Activated CD4-positive, alpha-beta T cell treated with anti-CD3 and anti-CD28 coated beads for 48 hours (primary cell): ENCODE results near the gene VPS35L.

Source experiments
- DNase-seq: peaks from one replicate; pipeline ENCODE4 v3.0.0-alpha.2; 2020

Gene VPS35L

DNA sequence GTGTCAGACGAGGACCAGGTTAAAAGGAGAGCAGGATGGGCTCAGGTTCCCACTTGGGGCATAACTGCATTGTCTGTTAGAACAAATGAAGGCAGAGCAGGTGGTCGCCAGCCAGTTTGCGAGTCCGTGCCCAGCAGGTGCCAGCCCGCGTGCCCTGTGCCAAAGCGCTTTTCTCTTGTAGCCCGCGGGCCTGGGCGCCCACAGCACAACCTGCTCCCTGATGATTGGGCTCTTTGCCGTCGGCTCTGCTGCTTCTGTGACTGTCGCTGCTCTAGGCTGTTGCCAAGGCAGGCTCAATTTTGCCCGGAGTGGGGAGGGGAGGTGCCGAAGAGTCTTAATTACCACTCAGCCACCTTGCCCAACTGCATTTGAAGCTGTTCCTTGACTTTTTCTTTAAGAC lies 141.5 kb downstream of the VPS35L start:
- no peak for DNase-seq

- DNase-seq: no peak
These were observed 142.3 kb downstream of the VPS35L start for GRCh38 chr16:19697756-19698318.

- peak; percentile 37 for DNase-seq
These were observed 143.3 kb downstream of the VPS35L start for GRCh38 chr16:19698480-19699465.

DNA sequence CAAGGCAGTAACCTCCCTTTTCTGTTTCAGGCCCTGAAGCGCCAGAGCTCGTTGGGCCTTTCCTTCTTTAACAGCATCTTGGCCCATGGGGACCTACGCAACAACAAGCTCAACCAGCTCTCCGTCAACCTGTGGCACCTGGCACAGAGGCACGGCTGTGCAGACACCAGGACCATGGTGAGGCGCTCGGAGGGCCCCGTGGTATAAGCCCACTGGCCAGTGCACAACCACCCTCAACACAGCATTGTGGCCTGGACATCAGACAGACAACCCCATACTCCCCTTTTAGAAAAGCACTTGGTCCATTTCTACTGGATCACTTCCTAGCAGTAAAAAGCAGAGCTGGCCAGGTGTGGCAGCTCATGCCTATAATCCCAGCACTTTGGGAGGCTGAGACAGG lies 144.0 kb downstream of the VPS35L start:
- DNase-seq: no peak

DNA sequence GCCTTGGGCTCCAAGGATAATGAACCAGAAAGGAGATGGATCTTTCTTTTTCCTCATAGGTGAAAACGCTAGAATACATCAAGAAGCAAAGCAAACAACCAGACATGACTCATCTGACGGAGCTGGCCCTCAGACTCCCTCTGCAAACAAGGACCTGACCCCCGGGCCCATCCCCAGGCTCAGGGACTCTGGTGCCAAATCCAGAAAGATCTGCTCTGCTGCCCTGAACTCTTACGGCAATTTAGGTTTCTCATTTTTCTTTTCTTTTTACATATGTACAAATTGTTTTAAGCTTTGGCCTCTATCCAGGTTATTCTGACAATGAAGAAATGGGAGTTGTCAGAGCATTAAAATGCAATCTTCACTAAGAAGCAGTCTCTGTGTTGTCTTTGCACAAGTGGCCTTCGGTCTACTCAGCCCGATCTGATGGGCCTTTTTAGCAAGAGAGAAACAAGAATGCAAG lies 144.8 kb downstream of the VPS35L start:
- no peak for DNase-seq

DNA sequence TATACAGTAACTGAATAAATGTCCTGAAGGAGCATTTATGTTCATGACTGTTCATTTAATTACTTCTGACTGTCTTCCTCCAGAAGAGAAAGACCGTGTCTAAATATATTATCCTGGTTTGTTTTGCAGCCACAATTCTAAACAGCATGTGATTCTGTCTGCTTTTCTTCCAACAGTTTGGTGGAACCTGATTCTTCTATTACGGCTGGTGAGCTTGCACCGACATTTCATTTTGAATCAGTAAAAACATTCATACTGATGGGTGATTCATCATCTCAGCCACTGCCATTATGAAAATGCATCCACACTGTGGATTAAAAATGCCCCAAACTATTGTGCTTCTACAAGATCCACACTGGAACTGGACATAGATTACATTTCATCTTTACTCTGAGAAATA lies 145.6 kb downstream of the VPS35L start:
- no peak for DNase-seq

- no peak for DNase-seq
These were observed 147.8 kb downstream of the VPS35L start for GRCh38 chr16:19703172-19703889.

DNA sequence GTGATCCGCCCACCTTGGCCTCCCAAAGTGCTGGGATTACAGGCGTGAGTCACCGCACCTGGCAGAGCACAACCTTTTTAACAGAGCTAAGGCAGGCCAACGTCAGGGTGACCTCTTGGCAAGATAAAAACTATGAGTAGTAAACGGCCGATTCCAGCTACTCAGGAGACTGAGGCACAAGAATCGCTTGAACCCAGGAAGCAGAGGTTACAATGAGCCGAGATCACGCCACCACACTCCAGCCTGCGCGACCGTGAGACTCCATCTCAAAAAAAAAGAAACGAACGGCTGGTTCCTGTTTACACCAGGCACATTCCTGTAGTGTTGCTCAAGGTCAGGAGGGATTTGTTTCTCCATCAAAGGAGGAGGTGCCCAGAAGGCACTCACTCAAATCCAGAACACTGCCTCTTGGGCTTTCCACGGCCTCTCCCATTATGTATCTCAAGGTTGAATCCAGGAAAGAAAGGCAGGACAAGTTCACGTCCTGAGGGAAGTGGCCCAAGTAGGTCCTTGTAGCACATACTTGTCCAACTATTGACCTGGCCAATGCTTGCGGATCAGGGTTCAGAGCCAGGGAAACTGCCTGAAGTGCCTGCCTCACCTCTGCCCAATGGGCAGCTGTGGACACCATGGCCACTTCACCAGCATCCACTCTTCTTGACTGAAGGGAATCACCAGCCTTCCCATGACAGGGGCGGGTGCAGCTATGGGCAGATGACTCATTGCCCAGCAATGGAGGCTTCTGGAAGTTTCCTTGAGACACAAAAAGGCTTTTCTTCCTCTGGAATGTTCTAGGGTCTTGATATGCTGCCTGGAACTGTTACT lies 149.0 kb downstream of the VPS35L start:
- DNase-seq: no peak

- no peak for DNase-seq
These were observed 149.6 kb downstream of the VPS35L start for GRCh38 chr16:19705146-19705501.

GRCh38 chr16:19705843-19706242 lies 150.3 kb downstream of the VPS35L start:
- DNase-seq: no peak

GRCh38 chr16:19706846-19707245 lies 151.3 kb downstream of the VPS35L start:
- DNase-seq: no peak

- DNase-seq: no peak
These were observed 152.2 kb downstream of the VPS35L start for GRCh38 chr16:19707569-19708295.

DNA sequence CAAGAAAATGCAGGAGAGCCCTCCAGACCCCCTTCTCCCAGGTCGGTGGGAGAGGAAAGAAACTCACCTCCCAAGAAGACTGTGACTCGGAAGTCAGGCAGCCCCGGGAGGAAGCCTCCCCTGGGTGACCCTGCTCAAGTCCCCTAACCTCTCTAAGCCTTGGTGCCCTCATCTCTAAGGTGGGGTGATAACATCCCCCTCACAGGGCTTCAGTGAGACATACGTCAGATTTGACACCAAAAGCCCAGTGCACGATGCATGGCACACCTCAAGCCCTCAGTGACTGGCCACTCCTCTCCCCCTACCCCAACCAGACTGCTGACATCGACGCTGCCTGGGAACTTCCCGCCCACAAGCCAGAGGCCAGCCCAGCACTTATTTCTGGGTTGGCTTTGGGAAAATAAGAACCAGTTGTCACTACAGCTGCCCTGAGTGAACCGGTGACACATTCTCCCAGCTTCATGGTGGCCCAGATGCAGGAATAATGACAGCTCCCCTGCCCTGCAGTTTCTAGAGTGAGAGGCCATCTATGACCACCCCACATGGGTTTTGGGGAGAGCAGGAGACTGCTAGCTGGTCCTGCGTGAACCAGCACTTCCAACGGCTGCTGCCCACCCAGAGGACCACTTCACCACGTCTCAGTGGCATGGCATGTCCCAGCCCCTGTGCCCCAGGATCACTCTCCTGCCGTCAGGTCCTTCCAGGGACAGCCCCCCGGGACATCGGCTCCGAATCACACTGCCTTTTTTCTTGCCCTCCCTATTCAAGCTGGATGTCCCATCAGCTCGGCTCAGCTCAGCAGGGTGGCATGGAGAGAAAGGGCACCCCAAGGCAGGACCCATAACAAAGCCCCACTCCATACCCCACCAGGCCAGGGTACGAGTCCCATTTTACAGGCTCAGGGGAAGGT lies 153.0 kb downstream of the VPS35L start:
- DNase-seq: no peak

DNA sequence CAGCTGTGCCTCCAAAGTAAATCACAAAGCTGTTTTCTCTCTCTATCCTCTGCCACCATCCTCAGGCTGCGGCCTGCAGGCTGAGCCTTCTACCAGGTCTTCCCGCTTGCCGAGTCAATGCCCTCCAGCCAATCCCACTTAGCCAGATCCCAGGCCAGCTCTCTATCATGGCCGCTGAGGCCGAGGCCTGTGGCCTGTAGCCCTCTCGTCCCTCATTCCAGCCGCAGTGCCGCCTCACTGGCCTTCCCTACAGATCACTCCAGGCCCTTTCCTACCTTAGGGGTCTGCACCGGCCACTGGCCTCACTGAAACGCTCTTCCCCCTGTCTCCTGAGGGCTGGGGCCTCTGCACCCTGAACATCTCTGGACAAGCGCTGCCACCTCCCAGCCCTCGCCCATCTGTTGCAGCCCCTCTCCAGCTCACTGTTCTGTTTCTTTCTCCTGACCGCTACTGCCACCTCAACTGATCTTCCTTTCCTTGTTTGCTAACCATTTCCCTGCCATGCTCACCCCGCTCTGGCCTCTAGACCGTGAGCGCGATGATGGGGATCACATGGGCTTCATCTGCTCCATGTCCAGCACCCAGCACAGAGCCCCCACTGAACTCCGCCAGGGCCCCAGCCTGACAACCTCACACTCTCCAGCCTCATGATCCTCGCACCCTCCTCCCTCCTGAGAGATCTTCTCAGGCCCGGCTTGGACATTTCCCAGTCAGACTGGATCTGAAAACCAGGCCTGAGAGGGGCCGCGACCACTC lies 154.1 kb downstream of the VPS35L start:
- DNase-seq: no peak

DNA sequence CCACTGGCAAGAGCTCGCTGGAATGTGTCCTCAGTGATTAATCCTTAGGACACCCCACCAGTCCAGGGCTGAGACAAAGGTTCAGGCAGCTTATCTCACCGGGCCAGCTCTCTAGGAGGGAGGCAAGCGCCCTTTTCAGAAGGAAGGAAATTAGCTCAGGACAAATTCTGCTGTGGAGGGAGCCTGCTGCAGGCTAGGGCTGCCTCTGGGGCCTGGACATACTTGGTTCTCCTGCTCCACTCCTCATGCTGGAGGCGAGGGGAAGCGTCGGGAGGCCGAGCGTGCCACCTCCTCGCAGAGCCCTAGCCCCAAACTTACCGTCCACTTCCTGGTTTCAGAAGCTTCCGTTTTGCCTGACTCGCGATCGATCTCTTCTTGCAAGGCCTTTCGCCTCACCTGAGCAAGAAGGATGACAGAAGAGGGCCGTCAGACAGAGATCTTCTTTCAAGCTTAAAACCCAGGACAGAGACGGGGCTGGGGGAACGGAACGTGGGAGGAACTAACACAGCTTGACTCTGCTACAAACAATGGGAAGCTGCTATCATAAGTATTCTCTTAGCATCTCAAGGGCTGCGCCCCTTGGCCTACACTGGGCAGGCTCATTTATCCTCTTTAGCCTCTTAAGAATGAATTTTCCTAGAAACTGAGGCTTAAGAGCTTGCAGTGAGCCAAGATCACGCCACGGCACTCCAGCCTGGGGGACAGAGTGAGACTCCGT lies 154.8 kb downstream of the VPS35L start:
- DNase-seq: no peak

GRCh38 chr16:19710991-19711545 lies 155.6 kb downstream of the VPS35L start:
- DNase-seq: no peak

DNA sequence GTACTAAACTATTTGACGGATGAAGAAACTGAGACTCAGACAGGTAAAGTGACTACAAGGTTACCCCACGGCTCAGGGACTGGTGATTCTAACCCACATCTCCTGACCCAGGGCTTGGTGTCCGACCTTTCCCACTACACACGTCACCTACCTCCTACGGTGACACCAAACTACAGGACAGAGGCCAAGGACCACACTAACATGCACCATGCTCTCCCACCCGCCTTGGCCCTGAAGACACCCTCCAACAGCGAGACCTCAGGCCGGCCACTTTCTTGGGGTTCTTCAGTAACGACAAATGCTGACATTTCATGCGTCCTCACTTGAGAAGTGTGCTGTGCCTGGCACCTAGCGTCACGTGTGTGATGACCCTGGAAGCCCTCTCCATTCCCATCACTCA lies 156.1 kb downstream of the VPS35L start:
- no peak for DNase-seq

DNA sequence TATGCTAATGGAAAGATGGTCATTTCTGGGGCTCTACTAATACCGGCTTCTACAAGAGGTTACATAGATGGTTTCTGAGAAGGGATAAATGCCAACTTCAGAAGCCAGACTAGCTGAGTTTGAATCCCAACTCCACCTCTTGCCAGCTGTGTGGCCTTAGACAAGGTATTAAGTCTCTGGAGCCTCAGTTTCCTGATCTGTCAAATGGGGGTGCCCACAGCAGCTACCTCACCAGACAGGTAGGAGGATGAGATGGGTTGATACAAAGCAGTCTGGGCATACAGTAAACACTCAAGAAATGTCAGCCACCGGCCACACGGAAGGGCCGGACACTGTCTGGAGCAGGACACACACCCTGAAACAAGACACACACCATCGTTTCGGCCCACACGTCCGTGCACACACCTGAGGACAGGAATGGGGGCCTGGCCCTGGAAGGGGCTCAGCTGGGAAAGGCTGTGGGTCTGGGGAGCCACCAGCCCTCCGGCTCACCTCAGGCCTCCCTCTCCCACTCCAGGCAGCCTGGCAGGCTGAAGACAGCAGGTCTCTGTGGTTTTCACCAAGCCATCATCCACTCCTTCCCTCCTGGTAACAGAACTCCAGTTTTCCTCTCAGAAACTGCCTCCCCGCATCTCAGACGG lies 157.0 kb downstream of the VPS35L start:
- no peak for DNase-seq

GRCh38 chr16:19713697-19714096 lies 158.2 kb downstream of the VPS35L start:
- no peak for DNase-seq
